HL-60/S4 (cell line): ENCODE results near the gene NFS1.
"Not testable (repeated sequence)": the region's sequence is repeated elsewhere in the genome, so short reads cannot be mapped to it uniquely, and the experiment has no call there.

Experiments
- in situ Hi-C: fragments of 300-500 bp; cut with MboI; formaldehyde crosslinking; loops from 2 replicates; pipeline ENCODE4 v1.14.3; 2022; ENCODE audit warnings: low sequenced_read_pairs

The NFS1 gene

GRCh38 chr20:35729836-35730582 lies 30.9 kb upstream of the NFS1 start:
- in situ Hi-C loops = no loop called here

- in situ Hi-C loops = no loop called here
Measured at GRCh38 chr20:35729283-35729807, 30.2 kb upstream of the NFS1 start.

DNA sequence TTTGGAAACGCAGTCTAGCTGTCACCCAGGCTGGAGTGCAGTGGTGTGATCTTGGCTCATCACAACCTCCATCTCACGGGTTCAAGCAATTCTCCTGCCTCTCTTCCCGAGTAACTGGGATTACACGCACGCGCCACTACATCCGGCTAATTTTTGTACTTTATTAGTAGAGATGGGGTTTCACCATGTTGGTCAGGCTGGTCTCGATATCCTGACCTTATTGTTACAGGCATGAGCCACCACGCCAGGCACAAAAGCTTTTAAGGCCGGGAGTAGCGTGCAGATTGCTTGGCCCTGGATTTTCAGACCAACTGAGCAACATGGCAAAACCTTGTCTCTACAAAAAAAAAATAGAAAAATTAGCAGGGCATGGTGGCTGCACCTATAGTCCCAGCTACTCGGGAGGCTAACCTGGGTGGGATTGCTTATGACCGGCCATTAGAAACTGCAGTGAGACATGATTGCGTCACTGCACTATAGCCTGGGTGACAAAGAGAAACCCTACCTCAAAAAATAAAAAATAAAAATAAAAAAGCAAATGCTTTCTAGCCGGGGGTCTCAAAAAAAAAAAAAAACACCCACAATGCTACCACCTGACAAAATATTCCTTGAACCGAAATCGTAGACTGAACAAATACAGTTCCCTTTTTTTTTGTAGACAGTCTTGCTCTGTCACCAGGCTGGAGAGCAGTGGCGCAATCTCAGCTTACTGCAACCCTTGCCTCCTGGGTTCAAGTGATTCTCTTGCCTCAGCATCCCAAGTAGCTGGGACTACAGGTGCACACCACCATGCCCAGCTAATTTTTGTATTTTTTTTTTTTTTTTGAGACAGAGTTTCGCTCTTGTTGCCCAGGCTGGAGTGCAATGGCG lies 27.9 kb upstream of the NFS1 start:
- in situ Hi-C loops = no loop called here

DNA sequence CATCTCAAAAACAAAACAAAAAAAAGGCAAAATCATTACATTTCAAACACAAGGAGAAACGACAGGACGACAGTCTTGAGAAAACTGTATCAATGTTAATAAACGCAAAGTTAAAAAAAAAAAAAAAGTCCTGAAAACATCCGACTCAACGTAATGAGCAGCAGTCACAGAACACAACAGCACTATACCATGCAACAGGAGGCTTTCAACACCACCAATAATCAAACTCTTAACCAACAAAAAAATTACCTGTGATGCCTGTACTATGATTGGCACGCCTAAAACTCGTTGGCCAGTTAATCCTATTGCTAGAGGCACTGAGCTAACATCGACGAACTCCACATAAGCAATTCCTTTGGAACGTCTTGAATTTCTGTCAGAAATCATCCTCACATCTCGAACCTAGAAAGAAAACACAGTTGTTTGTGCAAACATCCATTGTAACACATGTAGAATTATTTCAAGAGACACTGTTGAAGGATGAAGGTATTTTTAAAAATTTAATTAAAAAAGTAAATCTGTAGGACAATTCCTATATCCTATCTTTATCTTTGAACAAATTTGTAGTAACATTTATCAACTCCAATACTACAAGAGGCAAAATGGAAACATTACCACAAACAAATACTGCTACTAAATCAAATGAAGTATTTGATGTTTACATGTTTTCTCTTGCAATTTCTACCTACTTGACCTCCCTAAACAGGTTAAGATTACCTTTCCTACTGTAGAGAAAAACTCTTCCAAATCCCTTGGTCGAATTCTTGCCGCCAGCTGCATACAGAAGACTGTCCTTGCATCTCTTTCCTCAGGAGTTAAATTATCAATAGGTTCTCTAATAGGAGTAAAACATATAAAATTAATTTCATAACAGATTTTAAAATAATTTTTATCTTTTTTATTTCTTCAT lies 25.4 kb upstream of the NFS1 start:
- in situ Hi-C loops = no loop called here

DNA sequence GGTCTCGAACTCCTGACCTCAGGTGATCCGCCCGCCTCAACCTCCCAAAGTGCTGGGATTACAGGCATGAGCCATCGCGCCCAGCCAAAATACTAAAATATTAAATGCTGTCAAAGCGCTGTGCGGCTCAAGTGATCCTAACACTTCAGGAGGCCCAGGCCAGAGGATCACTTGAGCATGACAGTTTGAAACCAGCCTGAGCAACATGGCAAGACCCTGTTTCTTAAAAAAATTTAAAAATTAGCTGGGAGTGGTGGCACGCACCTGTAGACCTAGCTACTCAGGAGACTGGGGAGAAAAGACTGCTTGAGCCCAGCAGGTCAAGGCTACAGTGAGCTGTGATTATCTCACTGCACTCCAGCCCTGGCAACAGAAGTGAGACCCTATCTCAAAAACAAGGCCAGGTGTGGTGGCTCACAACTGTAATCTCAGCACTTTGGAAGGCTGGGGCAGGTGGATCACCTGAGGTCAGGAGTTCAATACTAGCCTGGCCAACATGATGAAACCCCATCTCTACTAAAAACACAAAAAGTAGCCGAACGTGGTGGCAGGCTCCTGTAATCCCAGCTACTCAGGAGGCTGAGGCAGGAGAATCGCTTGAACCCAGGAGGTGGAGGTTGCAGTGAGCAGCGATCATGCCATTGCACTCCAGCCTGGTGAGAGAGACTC lies 24.6 kb upstream of the NFS1 start:
- in situ Hi-C loops = not testable (repeated sequence)

DNA sequence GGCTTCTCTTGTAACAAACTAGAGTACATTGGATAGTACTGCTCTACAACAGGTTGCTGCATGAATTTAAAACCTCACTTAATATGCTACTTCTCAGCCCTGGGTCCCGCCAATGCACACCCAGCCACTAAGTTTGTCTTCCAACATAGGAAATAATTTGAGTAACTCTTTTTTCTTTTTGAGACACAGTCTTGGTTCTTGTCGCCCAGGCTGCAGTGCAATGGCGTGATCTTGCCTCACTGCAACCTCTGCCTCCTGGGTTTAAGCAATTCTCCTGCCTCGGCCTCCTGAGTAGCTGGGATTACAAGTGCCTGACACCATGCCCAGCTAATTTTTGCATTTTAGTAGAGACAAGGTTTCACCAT lies 24.1 kb upstream of the NFS1 start:
- in situ Hi-C loops = not testable (repeated sequence)

GRCh38 chr20:35721621-35722020 lies 22.5 kb upstream of the NFS1 start:
- in situ Hi-C loops = no loop called here

GRCh38 chr20:35721219-35721618 lies 22.1 kb upstream of the NFS1 start:
- in situ Hi-C loops = no loop called here

GRCh38 chr20:35720165-35721123 lies 21.3 kb upstream of the NFS1 start:
- in situ Hi-C loops = no loop called here

- in situ Hi-C loops = no loop called here
Measured at GRCh38 chr20:35719717-35720116, 20.6 kb upstream of the NFS1 start.

- in situ Hi-C loops = no loop called here
Measured at GRCh38 chr20:35718972-35719635, 20.0 kb upstream of the NFS1 start.

DNA sequence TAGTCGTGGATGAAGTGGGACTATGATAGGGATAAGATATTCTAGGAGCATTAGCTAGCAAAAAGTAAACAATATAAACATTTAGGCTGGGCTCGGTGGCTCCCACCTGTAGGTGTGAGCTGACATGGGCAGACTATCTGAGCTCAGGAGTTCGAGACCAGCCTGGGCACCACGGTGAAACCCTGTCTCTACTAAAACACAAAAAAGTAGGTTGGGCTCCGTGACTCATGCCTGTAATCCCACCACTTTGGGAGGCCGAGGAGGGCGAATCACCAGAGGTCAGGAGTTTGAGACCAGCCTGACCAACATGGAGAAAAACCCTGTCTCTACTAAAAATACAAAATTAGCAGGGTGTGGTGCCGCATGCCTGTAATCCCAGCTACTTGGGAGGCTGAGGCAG lies 19.2 kb upstream of the NFS1 start:
- in situ Hi-C loops = not testable (repeated sequence)

GRCh38 chr20:35716330-35716729 lies 17.2 kb upstream of the NFS1 start:
- in situ Hi-C loops = no loop called here

GRCh38 chr20:35715652-35716051 lies 16.5 kb upstream of the NFS1 start:
- in situ Hi-C loops = no loop called here

GRCh38 chr20:35714127-35714526 lies 15.0 kb upstream of the NFS1 start:
- in situ Hi-C loops = no loop called here

DNA sequence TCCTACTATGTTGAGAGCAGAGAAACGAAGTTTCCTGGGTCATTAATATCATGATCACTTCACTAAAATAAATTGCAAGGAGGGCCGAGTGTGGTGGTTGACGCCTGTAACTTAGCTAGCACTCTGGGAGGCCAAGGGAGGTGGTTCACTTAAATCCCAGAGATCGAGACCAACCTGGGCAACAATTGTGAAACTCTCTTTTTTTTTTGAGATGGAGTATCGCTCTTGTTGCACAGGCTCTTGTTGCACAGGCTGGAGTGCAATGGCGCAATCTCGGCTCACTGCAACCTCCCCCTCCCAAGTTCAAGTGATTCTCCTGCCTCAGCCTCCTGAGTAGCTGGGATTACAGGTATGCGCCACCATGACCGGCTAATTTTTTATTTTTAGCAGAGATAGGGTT lies 14.0 kb upstream of the NFS1 start:
- in situ Hi-C loops = not testable (repeated sequence)

- in situ Hi-C loops = no loop called here
Measured at GRCh38 chr20:35711588-35712209, 12.5 kb upstream of the NFS1 start.

DNA sequence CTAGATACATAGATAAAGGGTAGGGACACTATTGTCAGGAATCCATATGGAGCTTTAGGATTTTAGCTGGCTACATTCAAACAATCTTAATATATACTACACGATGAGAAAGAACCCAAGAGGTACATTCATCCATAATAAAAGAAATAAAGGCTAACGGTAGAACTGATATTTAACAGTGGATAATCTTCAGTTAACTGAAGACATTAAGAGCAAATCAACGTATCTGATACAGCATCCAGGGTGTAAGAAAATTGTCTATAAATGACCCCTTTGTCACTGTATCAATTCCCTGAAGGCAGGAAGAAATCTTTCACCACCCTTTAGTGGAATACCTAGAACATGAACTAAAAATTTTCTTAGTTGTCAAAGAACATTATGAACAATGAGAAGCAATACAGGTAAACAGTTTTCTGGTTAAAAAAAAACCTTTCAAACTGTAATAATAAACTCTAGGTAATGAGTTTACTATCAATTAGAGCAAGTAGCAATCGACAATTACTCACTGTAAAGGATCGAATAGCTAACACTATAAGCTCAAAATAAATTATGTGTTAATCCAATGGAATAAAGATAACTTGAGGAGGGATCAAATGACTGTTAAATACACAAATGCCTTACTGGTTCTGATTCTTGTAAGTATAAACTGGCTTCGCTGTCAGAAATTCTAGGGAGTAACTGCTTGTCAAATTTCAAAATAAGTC lies 11.9 kb upstream of the NFS1 start:
- in situ Hi-C loops = no loop called here
